Activated CD8-positive, alpha-beta T cell treated with anti-CD3 and anti-CD28 coated beads for 36 hours (primary cell): ENCODE data around the gene MYL3. TPM values are rescaled to one million over a fixed set of nuclear protein-coding genes. Genes with fewer than 3 reads are reported as not detected.

Source experiments
- ATAC-seq: fragments of 200-7000 bp; cut with Tn5 transposase; one replicate; pipeline ENCODE4 v1.10.0; 2021; ENCODE audit warnings: mild to moderate bottlenecking, moderate library complexity
- CTCF ChIA-PET: fragments of 350-600 bp; sonication (Branson Sonifier 250); formaldehyde crosslinking; loops from one replicate; lab custom pipeline; 2021; ENCODE audit warnings: antibody characterized with exemption; lab: Charles Lee
- POLR2A ChIA-PET: fragments of 350-600 bp; sonication (Branson Sonifier 250); formaldehyde crosslinking; loops from one replicate; lab custom pipeline; 2021; ENCODE audit warnings: antibody characterized with exemption; lab: Charles Lee
- DNase-seq: peaks from one replicate; pipeline ENCODE4 v3.0.0-alpha.2; 2020
- H3K27ac Mint-ChIP-seq: one replicate; pipeline ENCODE4 v1.8.0; 2021; ENCODE audit warnings: mild to moderate bottlenecking, mixed read lengths
- H3K27me3 Mint-ChIP-seq: one replicate; pipeline ENCODE4 v1.8.0; 2021; ENCODE audit warnings: mixed read lengths
- H3K36me3 Mint-ChIP-seq: one replicate; pipeline ENCODE4 v1.8.0; 2021; ENCODE audit warnings: low read depth, mixed read lengths
- H3K4me1 Mint-ChIP-seq: one replicate; pipeline ENCODE4 v1.8.0; 2021; ENCODE audit warnings: low read depth, mixed read lengths
- H3K4me3 Mint-ChIP-seq: one replicate; pipeline ENCODE4 v1.8.0; 2021; ENCODE audit warnings: mild to moderate bottlenecking, moderate library complexity, mixed read lengths
- H3K9me3 Mint-ChIP-seq: one replicate; pipeline ENCODE4 v1.8.0; 2021; ENCODE audit warnings: mixed read lengths
- CTCF ChIP-seq: fragments of 200-600 bp; IDR thresholded peaks from one replicate; pipeline ENCODE4 v1.8.0; 2022; ENCODE audit warnings: antibody characterized with exemption, mild to moderate bottlenecking
- intact Hi-C: fragments of 100-400 bp; cut with micrococcal nuclease; formaldehyde crosslinking; loops from one replicate; pipeline ENCODE4 v1.10.0; 2022
- total RNA-seq, 2 experiments: library from RNA; stranded (reverse); gene quantifications; one replicate each; pipeline ENCODE4 v1.2.3, GENCODE V29; 2021

Gene MYL3
- total RNA-seq, 2 experiments from 2014 or later, result not detected

- Mint-ChIP-seq H3K27me3 (peaks cover 24% of the 10 kb centered on the region), H3K36me3 (no peaks in the 10 kb centered on the region), H3K4me1 (peaks cover 17% of the 10 kb centered on the region), H3K4me3 (no peak within 1 kb of the TSS), H3K9me3 (no peaks in the 10 kb centered on the region), H3K27ac (no peak within 1 kb of the TSS)
- TF ChIP-seq CTCF, result no peak
- CTCF ChIA-PET, result interaction anchor here (1.1 to 1.5 kb wide), 2 partner anchors 11 to 18 kb away, joined by 5 to 6 read pairs; no protein-coding TSS in a partner anchor
- ATAC-seq, result no peak
- DNase-seq, result no peak
- intact Hi-C loops, result no loop called here
- POLR2A ChIA-PET, result no interaction called here
These were observed 14.3 kb upstream of the MYL3 start, which contains the start of gene PTH1R for GRCh38 chr3:46877406-46878125. PTH1R (plus strand) TSS chr3:46877721; CDS start chr3:46883560, 5,839 bp downstream.

GRCh38 chr3:46876313-46877300 is 13.4 kb upstream of the MYL3 start:
- ATAC-seq (no peak), DNase-seq (no peak)
- H3K27me3 Mint-ChIP-seq, result peaks cover 19% of the 10 kb centered on the region
- H3K9me3 Mint-ChIP-seq, result no peaks in the 10 kb centered on the region
- intact Hi-C loops, result no loop called here
- H3K36me3 Mint-ChIP-seq, result no peaks in the 10 kb centered on the region
- TF ChIP-seq CTCF, result no peak
- H3K4me3 Mint-ChIP-seq, result no peak overlapping the region
- ChIA-PET POLR2A (no interaction called here), CTCF (interaction anchor here (1.1 to 1.5 kb wide), 2 partner anchors 10 to 19 kb away, joined by 5 to 6 read pairs; no protein-coding TSS in a partner anchor)
- no peak overlapping the region for H3K27ac Mint-ChIP-seq
- peaks cover 16% of the 10 kb centered on the region for H3K4me1 Mint-ChIP-seq

- no peak overlapping the region for H3K27ac Mint-ChIP-seq
- ATAC-seq (no peak), DNase-seq (no peak)
- intact Hi-C loops, result no loop called here
- H3K4me3 Mint-ChIP-seq, result no peak overlapping the region
- no peak for TF ChIP-seq CTCF
- H3K36me3 Mint-ChIP-seq, result no peaks in the 10 kb centered on the region
- H3K27me3 Mint-ChIP-seq, result peaks cover 13% of the 10 kb centered on the region
- H3K4me1 Mint-ChIP-seq, result peaks cover 16% of the 10 kb centered on the region
- no peaks in the 10 kb centered on the region for H3K9me3 Mint-ChIP-seq
- CTCF ChIA-PET, result interaction anchor here (1.0 to 2.8 kb wide), 2 partner anchors 19 to 34 kb away, joined by 3 to 13 read pairs; no protein-coding TSS in a partner anchor
- POLR2A ChIA-PET, result interaction anchor here (2.4 kb wide), 1 partner anchor 33 kb away, joined by 6 read pairs; no protein-coding TSS in a partner anchor
These were observed 12.3 kb upstream of the MYL3 start for GRCh38 chr3:46875560-46875959.

- Mint-ChIP-seq H3K9me3 (no peaks in the 10 kb centered on the region), H3K4me1 (peaks cover 16% of the 10 kb centered on the region), H3K27ac (no peak overlapping the region), H3K36me3 (no peaks in the 10 kb centered on the region), H3K27me3 (peaks cover 6% of the 10 kb centered on the region), H3K4me3 (no peak overlapping the region)
- intact Hi-C loops, result no loop called here
- TF ChIP-seq CTCF, result no peak
- DNase-seq (peak; percentile 14), ATAC-seq (no peak)
- ChIA-PET CTCF (interaction anchor here (1.0 to 2.8 kb wide), 2 partner anchors 20 to 35 kb away, joined by 3 to 13 read pairs; no protein-coding TSS in a partner anchor), POLR2A (interaction anchor here (2.4 kb wide), 1 partner anchor 34 kb away, joined by 6 read pairs; no protein-coding TSS in a partner anchor)
These were observed 11.2 kb upstream of the MYL3 start for GRCh38 chr3:46874430-46874829.
